Mucosa of stomach (tissue), 1 donor: Measurements from ENCODE around the gene SLC12A7.

Source experiments
- H3K27me3 ChIP-seq: one replicate; pipeline ENCODE4 v1.7.0; 2013; ENCODE audit warnings: mild to moderate bottlenecking, low read length; ENCODE audit not compliant: control insufficient read depth, insufficient read depth
- H3K36me3 ChIP-seq: one replicate; pipeline ENCODE4 v1.7.0; 2013; ENCODE audit warnings: low read length; ENCODE audit not compliant: control insufficient read depth, insufficient read depth
- H3K4me1 ChIP-seq: one replicate; pipeline ENCODE4 v1.7.0; 2013; ENCODE audit warnings: mild to moderate bottlenecking, low read length; ENCODE audit not compliant: control insufficient read depth, insufficient read depth
- H3K4me3 ChIP-seq: one replicate; pipeline ENCODE4 v1.7.0; 2013; ENCODE audit warnings: low read length
- H3K9ac ChIP-seq: one replicate; pipeline ENCODE4 v1.7.0; 2013; ENCODE audit warnings: mild to moderate bottlenecking, low read length, moderate library complexity
- H3K9me3 ChIP-seq: one replicate; pipeline ENCODE4 v1.7.0; 2013; ENCODE audit warnings: mild to moderate bottlenecking, low read length, moderate library complexity; ENCODE audit not compliant: control insufficient read depth
- donor health status: Pancreatic carcinoma.

The SLC12A7 gene

GRCh38 chr5:1057485-1058082, 54.3 kb downstream of the SLC12A7 start:
- no peaks in the 10 kb centered on the region for H3K4me1 ChIP-seq
- no peak overlapping the region for H3K4me3 ChIP-seq
- H3K9ac ChIP-seq = no peak overlapping the region
- H3K36me3 ChIP-seq = no peaks in the 10 kb centered on the region
- H3K9me3 ChIP-seq = no peaks in the 10 kb centered on the region
- H3K27me3 ChIP-seq = no peaks in the 10 kb centered on the region

GRCh38 chr5:1056611-1057484, 55.0 kb downstream of the SLC12A7 start:
- Histone ChIP-seq H3K36me3 (no peaks in the 10 kb centered on the region), H3K9ac (no peak overlapping the region), H3K27me3 (no peaks in the 10 kb centered on the region), H3K4me1 (no peaks in the 10 kb centered on the region), H3K9me3 (no peaks in the 10 kb centered on the region), H3K4me3 (no peak overlapping the region)

- H3K27me3 ChIP-seq = no peaks in the 10 kb centered on the region
- H3K9me3 ChIP-seq = no peaks in the 10 kb centered on the region
- no peak overlapping the region for H3K4me3 ChIP-seq
- no peak overlapping the region for H3K9ac ChIP-seq
- no peaks in the 10 kb centered on the region for H3K36me3 ChIP-seq
- H3K4me1 ChIP-seq = no peaks in the 10 kb centered on the region
Observed at GRCh38 chr5:1055896-1056610, 55.8 kb downstream of the SLC12A7 start.

- Histone ChIP-seq H3K4me1 (no peaks in the 10 kb centered on the region), H3K4me3 (no peak overlapping the region), H3K36me3 (no peaks in the 10 kb centered on the region), H3K9me3 (no peaks in the 10 kb centered on the region), H3K27me3 (no peaks in the 10 kb centered on the region), H3K9ac (no peak overlapping the region)
Observed at GRCh38 chr5:1054799-1055775, 56.8 kb downstream of the SLC12A7 start.

GRCh38 chr5:1054018-1054798, 57.7 kb downstream of the SLC12A7 start:
- H3K4me1 ChIP-seq = no peaks in the 10 kb centered on the region
- no peaks in the 10 kb centered on the region for H3K36me3 ChIP-seq
- no peaks in the 10 kb centered on the region for H3K9me3 ChIP-seq
- H3K9ac ChIP-seq = no peak overlapping the region
- H3K27me3 ChIP-seq = no peaks in the 10 kb centered on the region
- no peak overlapping the region for H3K4me3 ChIP-seq

- H3K9me3 ChIP-seq = no peaks in the 10 kb centered on the region
- no peaks in the 10 kb centered on the region for H3K27me3 ChIP-seq
- no peak overlapping the region for H3K4me3 ChIP-seq
- H3K9ac ChIP-seq = no peak overlapping the region
- H3K4me1 ChIP-seq = no peaks in the 10 kb centered on the region
- no peaks in the 10 kb centered on the region for H3K36me3 ChIP-seq
Observed at GRCh38 chr5:1053391-1054017, 58.4 kb downstream of the SLC12A7 start.

- Histone ChIP-seq H3K9me3 (no peaks in the 10 kb centered on the region), H3K4me1 (no peaks in the 10 kb centered on the region), H3K36me3 (no peaks in the 10 kb centered on the region), H3K4me3 (no peak overlapping the region), H3K9ac (no peak overlapping the region), H3K27me3 (no peaks in the 10 kb centered on the region)
Observed at GRCh38 chr5:1052641-1053390, 59.0 kb downstream of the SLC12A7 start.

GRCh38 chr5:1052076-1052475, 59.8 kb downstream of the SLC12A7 start:
- H3K27me3 ChIP-seq = no peaks in the 10 kb centered on the region
- H3K36me3 ChIP-seq = no peaks in the 10 kb centered on the region
- no peak overlapping the region for H3K4me3 ChIP-seq
- H3K9me3 ChIP-seq = no peaks in the 10 kb centered on the region
- no peak overlapping the region for H3K9ac ChIP-seq
- H3K4me1 ChIP-seq = no peaks in the 10 kb centered on the region

- H3K4me3 ChIP-seq = no peak overlapping the region
- H3K27me3 ChIP-seq = no peaks in the 10 kb centered on the region
- no peaks in the 10 kb centered on the region for H3K4me1 ChIP-seq
- no peaks in the 10 kb centered on the region for H3K36me3 ChIP-seq
- H3K9ac ChIP-seq = no peak overlapping the region
- H3K9me3 ChIP-seq = no peaks in the 10 kb centered on the region
Observed at GRCh38 chr5:1051366-1051720, 60.5 kb downstream of the SLC12A7 start.
